Liver (tissue), 3 donors: ENCODE results near the gene TENT4B.

Source experiments
- ATF3 ChIP-seq: IDR thresholded peaks from 2 replicates; pipeline ENCODE4 v1.6.1; 2016; ENCODE audit warnings: antibody characterized with exemption
- CTCF ChIP-seq: fragments of 150-350 bp; IDR thresholded peaks from 2 replicates; pipeline ENCODE4 v1.5.1; 2017; ENCODE audit warnings: improper control_type of control experiment, low read depth, low read length; ENCODE audit not compliant: missing input control
- MAX ChIP-seq: IDR thresholded peaks from 2 replicates; pipeline ENCODE4 v1.6.1; 2016; ENCODE audit warnings: antibody characterized with exemption
- RAD21 ChIP-seq, 2 donors: IDR thresholded peaks; 2 replicates each; pipeline ENCODE4 v1.6.1; 2016; ENCODE audit warnings: antibody characterized with exemption in 2 of 2, mild to moderate bottlenecking in 2 of 2
- RXRA ChIP-seq, 2 donors: IDR thresholded peaks; 2 replicates each; pipeline ENCODE4 v1.6.1; 2017 to 2018; ENCODE audit warnings: antibody characterized with exemption in 2 of 2, mild to moderate bottlenecking in 1 of 2
- YY1 ChIP-seq: IDR thresholded peaks from 2 replicates; pipeline ENCODE4 v1.6.1; 2016; ENCODE audit warnings: antibody characterized with exemption, mild to moderate bottlenecking
- donor health status: healthy.
- donor health status: healthy.

- TF ChIP-seq CTCF (no peak), ATF3 (no peak), RAD21 (IDR thresholded peaks at IDR 0.05) (no peak), MAX (no peak), YY1 (no peak), RXRA (IDR thresholded peaks at IDR 0.05) (no peak)
These were observed 94.2 kb downstream of the TENT4B start for GRCh38 chr16:50247123-50247905.
